ENCODE data around the gene GPR62. TPM values are rescaled to one million over a fixed set of nuclear protein-coding genes. Genes with fewer than 3 reads are reported as not detected.

Gene GPR62
- total and polyA plus RNA-seq, 2 of the 8 experiments (the other 6 are each of a cell fraction or from before 2014, with no cell fraction given) = 0.22 to 0.29 TPM

GRCh38 chr3:51941798-51942602 lies 13.2 kb upstream of the GPR62 start, which contains the start of the genes PARP3 and RRP9 (continued):
- TF ChIP-seq CHD7 (IDR thresholded peaks at IDR 0.05; ENCODE audit: insufficient replicate concordance, low read length) (no peak), RFX5 (IDR thresholded peaks at IDR 0.05; ENCODE audit: borderline replicate concordance, low read depth, low read length) (no peak), SP1 (IDR thresholded peaks at IDR 0.05; ENCODE audit: low read depth, low read length) (peak; percentile 90), NRF1 (IDR thresholded peaks at IDR 0.05; ENCODE audit: low read depth, low read length) (peak; percentile 54), CHD2 (IDR thresholded peaks at IDR 0.05; ENCODE audit: low read length) (no peak), EP300 (IDR thresholded peaks at IDR 0.05; ENCODE audit: borderline replicate concordance in 1 of 2, low read depth in 2 of 2, low read length in 2 of 2) (no peak), ASH2L (IDR thresholded peaks at IDR 0.05; ENCODE audit: low read length) (no peak), SP4 (IDR thresholded peaks at IDR 0.05; ENCODE audit: low read length) (peak; percentile 96), BRCA1 (IDR thresholded peaks at IDR 0.05; ENCODE audit: low read depth, low read length) (no peak), POLR2AphosphoS5 (IDR thresholded peaks at IDR 0.05; ENCODE audit: low read depth, low read length) (peak; percentile 54; the same call in 1 of the 2 replicates), RBBP5 (IDR thresholded peaks at IDR 0.05; ENCODE audit: borderline replicate concordance, low read depth, low read length) (no peak)

All from H1 (cell line).